ENCODE data around the gene FAM193B.

GRCh38 chr5:177509381-177509951 is 44.9 kb downstream of the FAM193B start, which contains the start of gene DOK3:
- no peak for TF ChIP-seq EZH2phosphoT487 (IDR thresholded peaks at IDR 0.05; ENCODE audit: low read depth)
- TF ChIP-seq, protein P1, sequence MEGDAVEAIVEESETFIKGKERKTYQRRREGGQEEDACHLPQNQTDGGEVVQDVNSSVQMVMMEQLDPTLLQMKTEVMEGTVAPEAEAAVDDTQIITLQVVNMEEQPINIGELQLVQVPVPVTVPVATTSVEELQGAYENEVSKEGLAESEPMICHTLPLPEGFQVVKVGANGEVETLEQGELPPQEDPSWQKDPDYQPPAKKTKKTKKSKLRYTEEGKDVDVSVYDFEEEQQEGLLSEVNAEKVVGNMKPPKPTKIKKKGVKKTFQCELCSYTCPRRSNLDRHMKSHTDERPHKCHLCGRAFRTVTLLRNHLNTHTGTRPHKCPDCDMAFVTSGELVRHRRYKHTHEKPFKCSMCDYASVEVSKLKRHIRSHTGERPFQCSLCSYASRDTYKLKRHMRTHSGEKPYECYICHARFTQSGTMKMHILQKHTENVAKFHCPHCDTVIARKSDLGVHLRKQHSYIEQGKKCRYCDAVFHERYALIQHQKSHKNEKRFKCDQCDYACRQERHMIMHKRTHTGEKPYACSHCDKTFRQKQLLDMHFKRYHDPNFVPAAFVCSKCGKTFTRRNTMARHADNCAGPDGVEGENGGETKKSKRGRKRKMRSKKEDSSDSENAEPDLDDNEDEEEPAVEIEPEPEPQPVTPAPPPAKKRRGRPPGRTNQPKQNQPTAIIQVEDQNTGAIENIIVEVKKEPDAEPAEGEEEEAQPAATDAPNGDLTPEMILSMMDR (IDR thresholded peaks at IDR 0.05; ENCODE audit: low read depth, low read length), result no peak
